ENCODE data around the gene JADE2.

The JADE2 gene

GRCh38 chr5:134519989-134520388 is 5.5 kb upstream of the JADE2 start:
- no peak overlapping the region for H3K4me3 ChIP-seq (ENCODE audit: low read depth, low read length)
- no peak for DNase-seq (ENCODE audit: low read depth)
- no peak for TF ChIP-seq CTCF (IDR thresholded peaks at IDR 0.05; ENCODE audit: low read depth, low read length, missing control alignments)

DNA sequence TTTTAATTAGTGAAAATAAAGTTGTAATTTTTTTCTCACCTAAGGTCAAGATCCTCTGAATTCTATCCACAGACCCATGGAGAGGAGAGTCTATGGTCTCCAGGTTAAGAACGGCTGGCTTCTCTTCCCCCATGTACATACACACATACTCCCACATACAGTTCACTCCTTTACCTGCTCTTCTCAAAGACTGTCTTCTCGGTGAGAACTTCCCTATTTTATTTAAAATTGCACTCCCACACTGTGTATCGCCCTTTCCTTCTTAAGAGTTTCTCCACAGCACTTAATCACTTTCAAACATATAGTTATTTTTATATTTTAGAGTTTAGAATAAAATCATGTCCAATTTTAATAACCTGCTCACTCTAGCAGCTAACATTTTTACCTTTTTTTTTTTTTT is 3.6 kb upstream of the JADE2 start:
- TF ChIP-seq CTCF (IDR thresholded peaks at IDR 0.05; ENCODE audit: low read depth, low read length, missing control alignments): no peak
- DNase-seq (ENCODE audit: low read depth): no peak
- H3K4me3 ChIP-seq (ENCODE audit: low read depth, low read length): no peak overlapping the region

DNA sequence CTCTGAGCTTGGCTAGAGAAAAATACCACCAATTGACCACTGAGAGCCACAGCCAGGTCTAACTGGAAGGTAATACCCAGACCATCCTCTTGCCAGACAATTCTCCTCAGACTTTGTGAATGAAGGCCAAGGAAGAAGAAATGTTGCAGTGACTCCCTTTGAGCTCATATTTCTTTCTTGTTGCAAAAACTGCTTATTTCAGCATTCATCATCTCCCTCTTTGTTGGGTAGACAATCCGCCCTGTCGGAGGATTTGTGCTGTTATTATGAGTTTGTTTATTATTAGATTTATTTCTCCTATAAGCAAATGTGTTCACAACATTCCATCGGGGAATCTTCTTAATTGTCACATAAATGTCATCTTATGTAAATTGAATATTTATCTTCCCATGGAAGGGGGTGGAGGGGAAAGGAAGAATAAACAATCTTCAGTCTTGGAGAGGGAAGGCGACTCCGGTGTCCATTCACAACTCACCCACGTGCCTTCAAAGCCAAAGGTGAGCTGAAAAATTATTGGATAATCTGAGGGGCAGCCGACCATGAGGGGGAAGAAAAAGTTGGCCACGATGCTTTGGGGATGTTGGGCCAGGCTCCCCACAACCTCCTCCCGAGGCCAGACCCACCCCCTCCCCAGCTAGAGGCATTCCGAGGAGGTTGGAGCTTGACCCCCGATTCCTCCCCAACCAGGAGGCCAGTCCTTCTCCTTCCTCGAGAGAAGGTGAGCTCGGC is 1.8 kb upstream of the JADE2 start:
- peak overlapping the region; percentile 90 for H3K4me3 ChIP-seq (ENCODE audit: low read depth, low read length)
- DNase-seq (ENCODE audit: low read depth): no peak
- TF ChIP-seq CTCF (IDR thresholded peaks at IDR 0.05; ENCODE audit: low read depth, low read length, missing control alignments): no peak

GRCh38 chr5:134524272-134524825 is 1.1 kb upstream of the JADE2 start:
- peak overlapping the region; percentile 90 for H3K4me3 ChIP-seq (ENCODE audit: low read depth, low read length)
- no peak for DNase-seq (ENCODE audit: low read depth)
- no peak for TF ChIP-seq CTCF (IDR thresholded peaks at IDR 0.05; ENCODE audit: low read depth, low read length, missing control alignments)

DNA sequence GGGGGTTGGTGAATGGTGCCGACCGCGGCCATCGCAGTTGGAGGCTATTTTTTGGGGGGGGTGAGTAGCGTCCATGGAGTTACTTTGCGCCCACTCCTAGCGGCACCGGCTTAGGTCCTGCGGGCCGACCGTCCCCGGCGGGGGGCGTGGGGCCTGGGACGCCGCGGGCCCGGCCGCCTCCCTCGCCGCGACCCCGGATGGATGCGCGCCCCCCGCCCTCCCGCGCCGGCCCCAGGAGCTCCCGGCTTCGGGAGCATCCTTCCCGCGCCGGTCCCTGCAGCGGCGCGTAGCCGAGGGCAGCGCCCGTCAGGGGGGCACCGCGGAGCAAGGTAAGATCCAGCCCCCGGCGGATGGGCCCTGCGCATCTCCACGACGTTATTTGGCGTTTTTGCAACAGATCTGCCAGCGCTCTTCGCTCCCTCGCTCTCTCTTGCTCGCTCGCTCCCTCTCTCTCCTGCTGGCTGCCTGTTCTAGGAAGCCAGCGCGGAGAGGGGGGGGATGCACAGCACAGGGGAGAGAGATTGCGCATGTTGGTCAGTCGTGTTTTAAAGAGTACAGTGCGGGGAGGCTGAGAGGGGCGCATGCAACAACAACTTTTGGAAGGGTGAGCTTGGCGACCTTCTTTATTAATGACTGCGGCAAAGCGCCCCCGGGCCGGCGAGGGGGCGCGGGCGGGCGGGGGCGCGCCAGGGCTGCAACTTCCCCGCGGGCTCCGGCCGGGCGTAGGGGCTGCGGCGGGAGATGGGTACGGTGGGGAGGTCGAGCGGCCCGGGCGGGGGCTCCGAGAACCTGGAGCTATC is 413 bp downstream of the JADE2 start:
- no peak for TF ChIP-seq CTCF (IDR thresholded peaks at IDR 0.05; ENCODE audit: low read depth, low read length, missing control alignments)
- H3K4me3 ChIP-seq (ENCODE audit: low read depth, low read length): peak overlapping the region; percentile 90
- no peak for DNase-seq (ENCODE audit: low read depth)

GRCh38 chr5:134526483-134527155 is 1.1 kb downstream of the JADE2 start:
- H3K4me3 ChIP-seq (ENCODE audit: low read depth, low read length): peak overlapping the region; percentile 90
- DNase-seq (ENCODE audit: low read depth): no peak
- peak; percentile 39 for TF ChIP-seq CTCF (IDR thresholded peaks at IDR 0.05; ENCODE audit: low read depth, low read length, missing control alignments)
